Naive thymus-derived CD8-positive, alpha-beta T cell (primary cell): Measurements from ENCODE around the gene CSMD2. TPM values are rescaled to one million over a fixed set of nuclear protein-coding genes. Genes with fewer than 3 reads are reported as not detected.

ENCODE experiments used
- ATAC-seq, 2 donors: fragments of 150-1000 bp; cut with Tn5 transposase in 1 of 2; sonication (Bioruptor Pico), chemical (Tn5 transposase) in 1 of 2; 1 replicate in 1 of 2; 2 replicates in 1 of 2; pipeline ENCODE4 v1.10.0; 2021; ENCODE audit warnings: mild to moderate bottlenecking in 2 of 2, moderate library complexity in 2 of 2
- POLR2A ChIA-PET: fragments of 350-600 bp; sonication (Branson Sonifier 250); formaldehyde crosslinking; loops from one replicate; lab custom pipeline; 2021; ENCODE audit warnings: antibody characterized with exemption; lab: Charles Lee
- DNase-seq, 10 donors: peaks; one replicate each; pipeline versions ENCODE4 v3.0.0 to v3.0.0-alpha.2; 2020 to 2022
- H3K27ac Mint-ChIP-seq, 10 donors: one replicate each; pipeline ENCODE4 v1.8.0; 2020 to 2022; ENCODE audit warnings: mild to moderate bottlenecking in 10 of 10, mixed read lengths in 10 of 10, moderate library complexity in 4 of 10, inconsistent platforms in 1 of 10
- H3K27me3 Mint-ChIP-seq, 5 donors: one replicate each; pipeline ENCODE4 v1.8.0; 2021 to 2022; ENCODE audit warnings: mixed read lengths in 5 of 5
- H3K36me3 Mint-ChIP-seq, 3 donors: one replicate each; pipeline ENCODE4 v1.8.0; 2020 to 2022; ENCODE audit warnings: mixed read lengths in 3 of 3, mild to moderate bottlenecking in 2 of 3, inconsistent platforms in 1 of 3
- H3K4me1 Mint-ChIP-seq, 4 donors: one replicate each; pipeline ENCODE4 v1.8.0; 2021 to 2022; ENCODE audit warnings: mixed read lengths in 4 of 4
- H3K4me3 Mint-ChIP-seq, 10 donors: one replicate each; pipeline ENCODE4 v1.8.0; 2020 to 2022; ENCODE audit warnings: mild to moderate bottlenecking in 10 of 10, mixed read lengths in 10 of 10, moderate library complexity in 6 of 10, inconsistent platforms in 1 of 10
- H3K9me3 Mint-ChIP-seq, 9 donors: one replicate each; pipeline ENCODE4 v1.8.0; 2020 to 2022; ENCODE audit warnings: mixed read lengths in 9 of 9, mild to moderate bottlenecking in 3 of 9, inconsistent platforms in 1 of 9, moderate library complexity in 1 of 9
- polyA plus RNA-seq, 3 donors: library from polyadenylated mRNA; unstranded; fragments of 300-500 nt; fragmentation: Illumina TruSeq; gene quantifications; one replicate each; pipeline ENCODE4 v1.2.3, GENCODE V29; 2021
- total RNA-seq, 8 experiments: library from RNA in 2 of 8; stranded (reverse) in 2 of 8; gene quantifications; one replicate each; pipeline ENCODE4 v1.2.3 and lab custom pipeline; 2021 to 2026

Gene CSMD2
- total and polyA plus RNA-seq, 5 experiments from 2014 or later: not detected

DNA sequence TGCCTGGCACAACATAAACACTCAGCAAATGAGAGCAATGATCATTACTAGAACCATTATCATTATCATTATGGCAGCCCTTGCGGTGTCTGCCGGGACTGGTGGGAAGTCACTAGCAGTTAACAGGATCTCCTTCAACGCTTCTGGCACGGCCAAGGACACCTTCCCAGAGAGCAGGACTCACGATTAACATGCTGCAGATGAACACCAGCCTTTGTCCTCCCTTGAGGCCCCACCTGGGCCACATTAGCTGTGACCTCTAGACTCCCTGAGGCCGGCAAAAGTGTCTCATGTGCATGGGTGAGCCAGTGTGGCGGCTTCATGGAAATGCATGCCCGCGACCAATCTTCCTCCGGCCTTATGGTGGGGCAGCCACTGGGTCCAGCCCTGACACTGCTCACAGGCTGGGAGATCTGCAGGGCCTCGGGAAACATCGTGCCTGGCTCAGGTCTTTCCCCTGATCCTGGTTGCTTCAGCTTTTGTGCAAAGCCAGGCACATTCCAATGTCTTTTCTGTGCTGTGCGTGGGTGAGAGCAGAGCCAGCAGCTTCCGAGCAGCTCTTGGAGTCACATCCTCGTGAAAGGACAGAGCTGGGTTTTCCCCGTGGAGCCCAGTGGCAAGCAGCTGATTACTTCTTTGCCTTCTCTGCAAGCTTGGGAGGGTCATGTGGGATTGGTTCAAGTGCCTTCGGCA is 193.9 kb downstream of the CSMD2 start:
- POLR2A ChIA-PET: no interaction called here
- H3K36me3 Mint-ChIP-seq: no peaks in the 10 kb centered on the region
- H3K9me3 Mint-ChIP-seq: no peaks in the 10 kb centered on the region
- ATAC-seq (no peak), DNase-seq (no peak)
- no peak overlapping the region for H3K4me3 Mint-ChIP-seq
- H3K27ac Mint-ChIP-seq: no peak overlapping the region
- H3K4me1 Mint-ChIP-seq: peaks cover 0 to 1% (median 0%) of the 10 kb centered on the region in 4 donors
- peaks cover 0 to 19% (median 5%) of the 10 kb centered on the region in 5 donors for H3K27me3 Mint-ChIP-seq

DNA sequence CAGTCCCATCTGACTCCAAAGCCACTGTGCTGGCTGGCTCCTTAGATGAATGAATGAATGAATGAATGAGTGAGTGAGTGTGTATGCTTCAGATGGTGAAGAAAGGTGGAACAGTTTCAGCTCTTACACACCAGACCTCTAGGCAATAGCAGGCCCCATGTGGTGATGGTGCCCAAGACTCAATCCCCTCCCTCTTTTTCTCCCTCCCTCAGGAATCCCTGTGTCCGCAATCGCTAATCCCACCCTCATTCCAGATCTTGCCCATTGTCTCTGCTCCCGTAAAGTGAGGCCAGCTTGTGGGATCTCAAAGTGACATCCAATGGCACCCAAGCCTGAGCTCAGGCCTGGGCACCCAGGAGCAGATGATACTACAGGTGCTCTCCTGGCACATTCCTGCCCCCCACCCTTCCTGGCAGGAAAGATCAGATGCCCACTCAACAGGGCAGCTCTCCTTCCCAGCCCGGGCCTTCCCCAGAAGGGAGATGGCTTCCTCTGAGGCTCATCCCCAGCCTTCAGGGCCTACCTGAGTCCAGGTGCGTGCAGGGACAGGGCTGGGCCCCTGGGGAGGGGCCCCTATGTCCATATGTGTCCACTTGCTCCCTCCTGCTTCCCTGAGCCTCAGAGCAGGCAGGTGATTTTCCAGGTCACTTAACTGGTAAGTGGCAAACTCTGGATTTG is 194.7 kb downstream of the CSMD2 start:
- no peak overlapping the region for H3K4me3 Mint-ChIP-seq
- peaks cover 0 to 19% (median 4%) of the 10 kb centered on the region in 5 donors for H3K27me3 Mint-ChIP-seq
- no peak for DNase-seq
- H3K4me1 Mint-ChIP-seq: peaks cover 0 to 1% (median 0%) of the 10 kb centered on the region in 4 donors
- no peak overlapping the region for H3K27ac Mint-ChIP-seq
- no peaks in the 10 kb centered on the region for H3K36me3 Mint-ChIP-seq
- no peak for ATAC-seq
- H3K9me3 Mint-ChIP-seq: no peaks in the 10 kb centered on the region
- POLR2A ChIA-PET: no interaction called here

DNA sequence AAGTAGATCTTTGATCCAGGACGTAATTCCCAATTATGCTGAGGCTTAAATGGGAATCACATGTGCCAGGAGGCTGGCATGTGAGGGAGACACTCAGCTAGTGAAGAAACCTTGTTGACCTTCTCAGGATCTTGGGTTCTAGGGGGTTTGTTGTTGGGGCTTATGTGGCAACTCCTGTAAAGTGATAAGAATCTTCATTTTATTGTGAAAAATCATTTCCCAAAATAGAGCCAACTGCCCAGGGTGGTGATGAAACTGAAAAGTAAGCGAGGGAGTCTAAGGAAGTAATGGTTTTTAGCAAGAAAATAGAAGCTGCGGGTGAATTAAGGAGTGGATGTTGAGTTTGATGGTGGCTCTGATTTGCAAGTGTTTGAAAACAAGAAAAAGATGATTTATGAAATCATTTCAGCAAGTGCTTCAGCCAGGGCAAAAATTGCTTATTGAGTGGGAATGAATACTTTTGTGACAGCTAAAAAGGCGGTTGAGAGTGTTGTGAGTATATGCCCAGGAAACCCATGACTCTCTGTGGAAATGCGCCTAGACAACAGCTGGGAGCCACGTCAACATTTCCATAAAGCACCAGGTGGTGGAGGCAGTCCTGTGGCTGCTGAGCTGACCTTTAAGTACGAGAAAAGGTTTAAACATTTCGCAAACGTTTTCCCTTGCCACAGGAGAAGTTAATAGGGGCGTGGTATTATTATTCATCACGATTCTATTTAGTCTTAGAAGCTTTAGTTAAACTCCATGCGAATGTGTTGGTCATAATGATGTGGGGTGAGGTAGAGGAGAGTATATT is 198.5 kb downstream of the CSMD2 start:
- ATAC-seq (no peak), DNase-seq (no peak)
- peaks cover 0 to 23% (median 4%) of the 10 kb centered on the region in 5 donors for H3K27me3 Mint-ChIP-seq
- POLR2A ChIA-PET: no interaction called here
- peaks cover 0 to 1% (median 0%) of the 10 kb centered on the region in 4 donors for H3K4me1 Mint-ChIP-seq
- H3K27ac Mint-ChIP-seq: no peak overlapping the region
- no peaks in the 10 kb centered on the region for H3K36me3 Mint-ChIP-seq
- no peak overlapping the region for H3K4me3 Mint-ChIP-seq
- no peaks in the 10 kb centered on the region for H3K9me3 Mint-ChIP-seq

GRCh38 chr1:33965086-33965485 is 199.9 kb downstream of the CSMD2 start:
- Mint-ChIP-seq H3K4me3 (no peak overlapping the region), H3K9me3 (no peaks in the 10 kb centered on the region), H3K36me3 (no peaks in the 10 kb centered on the region), H3K27ac (no peak overlapping the region), H3K27me3 (peaks cover 0 to 17% (median 3%) of the 10 kb centered on the region in 5 donors), H3K4me1 (peaks cover 0 to 1% (median 0%) of the 10 kb centered on the region in 4 donors)
- ATAC-seq (no peak), DNase-seq (no peak)
- POLR2A ChIA-PET: no interaction called here

GRCh38 chr1:33962061-33962460 is 203.0 kb downstream of the CSMD2 start:
- POLR2A ChIA-PET: no interaction called here
- H3K4me3 Mint-ChIP-seq: no peak overlapping the region
- peaks cover 0 to 13% (median 3%) of the 10 kb centered on the region in 5 donors for H3K27me3 Mint-ChIP-seq
- H3K36me3 Mint-ChIP-seq: no peaks in the 10 kb centered on the region
- no peak for ATAC-seq
- H3K4me1 Mint-ChIP-seq: peaks cover 0 to 1% (median 0%) of the 10 kb centered on the region in 4 donors
- DNase-seq: no peak
- no peak overlapping the region for H3K27ac Mint-ChIP-seq
- H3K9me3 Mint-ChIP-seq: no peaks in the 10 kb centered on the region

DNA sequence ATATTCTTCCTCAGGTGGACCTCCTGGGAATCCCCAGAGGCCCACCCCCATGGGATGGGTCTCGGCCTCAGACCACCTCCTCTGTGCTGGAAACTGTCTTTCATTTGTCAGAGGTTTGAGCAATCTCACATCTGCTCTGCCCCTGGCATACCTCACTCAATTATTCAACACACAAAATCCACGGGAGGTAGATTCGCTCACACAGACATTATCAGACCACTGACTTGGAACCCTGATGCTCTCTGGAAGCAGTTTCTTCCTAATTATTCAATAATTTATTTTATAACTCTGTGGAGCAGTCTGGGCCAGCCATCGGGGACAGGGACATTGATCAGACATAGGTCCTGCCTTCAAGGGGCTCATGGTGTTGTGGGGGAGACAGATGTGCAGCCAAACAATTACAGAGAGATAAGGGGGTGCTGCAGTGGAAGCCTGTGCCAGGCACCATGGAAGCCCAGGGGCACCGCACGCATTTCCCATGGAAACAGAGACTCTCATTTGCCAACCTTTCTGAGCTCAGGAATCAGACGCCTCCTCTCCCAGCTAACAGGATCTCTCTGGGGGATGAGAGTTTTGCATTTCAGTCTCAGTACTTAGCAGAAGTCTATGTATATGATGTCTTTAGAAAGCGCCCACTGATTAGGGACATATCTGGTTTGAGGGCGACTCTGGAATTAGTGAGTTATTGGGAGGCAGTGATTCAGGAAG is 204.7 kb downstream of the CSMD2 start:
- POLR2A ChIA-PET: no interaction called here
- no peaks in the 10 kb centered on the region for H3K9me3 Mint-ChIP-seq
- DNase-seq (no peak), ATAC-seq (no peak)
- no peaks in the 10 kb centered on the region for H3K36me3 Mint-ChIP-seq
- peaks cover 0 to 13% (median 0%) of the 10 kb centered on the region in 5 donors for H3K27me3 Mint-ChIP-seq
- no peaks in the 10 kb centered on the region for H3K4me1 Mint-ChIP-seq
- H3K27ac Mint-ChIP-seq: no peak overlapping the region
- no peak overlapping the region for H3K4me3 Mint-ChIP-seq

DNA sequence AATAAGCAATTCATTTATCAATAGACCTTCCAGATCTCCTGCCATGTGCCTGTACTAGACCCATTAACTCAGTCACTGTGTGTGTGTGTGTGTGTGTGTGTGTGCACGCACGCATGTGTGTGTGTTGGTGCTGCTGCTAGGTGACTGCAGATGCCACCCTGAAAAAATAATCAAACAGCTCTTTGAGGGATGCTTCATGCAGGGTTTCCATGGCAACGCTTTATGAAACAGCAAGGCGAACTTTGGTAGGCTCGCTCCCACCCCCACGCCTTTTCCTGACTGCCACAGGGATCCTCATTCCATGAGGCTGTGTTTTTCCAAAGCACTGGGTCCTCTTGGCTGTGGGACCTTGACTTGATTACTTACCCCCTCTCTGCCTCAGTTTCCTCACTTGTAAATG is 207.2 kb downstream of the CSMD2 start:
- POLR2A ChIA-PET: no interaction called here
- Mint-ChIP-seq H3K36me3 (no peaks in the 10 kb centered on the region), H3K4me3 (no peak overlapping the region), H3K27ac (no peak overlapping the region), H3K27me3 (peaks cover 0 to 13% (median 2%) of the 10 kb centered on the region in 5 donors), H3K9me3 (no peaks in the 10 kb centered on the region), H3K4me1 (no peaks in the 10 kb centered on the region)
- no peak for ATAC-seq
- DNase-seq: no peak

- Mint-ChIP-seq H3K4me3 (no peak overlapping the region), H3K27ac (no peak overlapping the region), H3K36me3 (no peaks in the 10 kb centered on the region), H3K9me3 (no peaks in the 10 kb centered on the region), H3K27me3 (peaks cover 0 to 8% (median 0%) of the 10 kb centered on the region in 5 donors), H3K4me1 (no peaks in the 10 kb centered on the region)
- DNase-seq (no peak), ATAC-seq (no peak)
- POLR2A ChIA-PET: no interaction called here
Measured at GRCh38 chr1:33955096-33955495, 209.9 kb downstream of the CSMD2 start.

DNA sequence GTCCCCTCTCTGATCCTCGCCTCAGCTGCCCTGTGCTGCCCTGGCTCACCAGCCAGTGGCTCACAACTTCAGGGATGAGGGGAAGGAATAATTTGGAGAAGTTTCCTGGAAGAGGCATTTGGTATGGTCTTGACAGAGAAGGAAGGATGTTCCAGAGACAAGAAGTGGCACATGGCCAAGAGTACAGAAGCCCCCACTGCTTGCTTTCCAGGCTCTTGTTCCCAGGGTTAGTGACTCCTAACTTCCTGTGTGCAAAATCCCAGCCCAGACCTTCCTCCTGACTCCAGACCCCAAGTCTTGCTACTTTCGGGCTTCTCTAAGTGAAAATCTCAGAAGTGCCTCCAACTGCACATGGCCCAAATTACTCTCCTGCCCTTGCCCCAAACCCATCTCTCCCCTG is 215.5 kb downstream of the CSMD2 start:
- ATAC-seq (no peak), DNase-seq (no peak)
- Mint-ChIP-seq H3K4me3 (no peak overlapping the region), H3K27ac (no peak overlapping the region), H3K9me3 (no peaks in the 10 kb centered on the region), H3K27me3 (peaks cover 0 to 5% (median 2%) of the 10 kb centered on the region in 5 donors), H3K36me3 (no peaks in the 10 kb centered on the region), H3K4me1 (no peaks in the 10 kb centered on the region)
- POLR2A ChIA-PET: no interaction called here

DNA sequence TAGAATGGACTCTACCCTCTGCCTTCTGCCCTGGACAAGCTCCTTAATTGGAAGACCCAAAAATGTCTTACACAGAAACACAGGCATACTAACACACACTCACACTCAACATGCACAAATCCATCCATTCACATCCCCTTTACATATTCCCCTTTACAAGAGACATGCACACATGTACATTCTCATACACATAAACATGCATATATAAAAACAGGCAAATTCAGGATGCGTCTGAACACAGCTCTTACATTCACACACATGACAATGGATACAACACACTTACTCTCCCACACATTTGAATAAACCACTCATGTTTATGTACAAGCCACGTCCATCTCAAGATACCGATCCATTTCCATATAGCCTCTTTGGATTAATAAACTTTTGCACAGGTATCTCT is 216.7 kb downstream of the CSMD2 start:
- Mint-ChIP-seq H3K27ac (no peak overlapping the region), H3K4me3 (no peak overlapping the region), H3K27me3 (peaks cover 0 to 6% (median 2%) of the 10 kb centered on the region in 5 donors), H3K36me3 (no peaks in the 10 kb centered on the region), H3K4me1 (no peaks in the 10 kb centered on the region), H3K9me3 (no peaks in the 10 kb centered on the region)
- DNase-seq: no peak
- POLR2A ChIA-PET: no interaction called here
- ATAC-seq: no peak

DNA sequence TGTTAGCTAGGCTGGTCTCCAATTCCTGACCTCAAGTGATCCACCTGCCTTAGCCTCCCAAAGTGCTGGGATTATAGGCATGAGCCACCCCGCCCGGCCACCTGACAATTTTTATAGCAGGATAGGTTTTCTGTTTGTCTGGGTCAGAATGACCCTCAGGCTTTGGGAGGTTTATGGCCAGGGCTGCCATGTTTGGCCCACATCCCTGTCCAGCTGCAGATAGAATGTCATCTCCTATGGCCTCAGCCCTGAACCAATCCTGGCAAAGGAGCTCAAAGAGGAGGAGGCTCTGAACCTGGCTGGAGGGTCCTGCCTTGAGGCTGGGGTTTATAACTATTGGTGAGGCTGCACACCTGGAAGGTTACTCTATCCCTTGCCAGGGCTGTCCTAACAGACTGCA is 218.2 kb downstream of the CSMD2 start:
- ATAC-seq: no peak
- Mint-ChIP-seq H3K4me3 (no peak overlapping the region), H3K27me3 (peaks cover 0 to 11% (median 2%) of the 10 kb centered on the region in 5 donors), H3K36me3 (no peaks in the 10 kb centered on the region), H3K4me1 (no peaks in the 10 kb centered on the region), H3K9me3 (no peaks in the 10 kb centered on the region), H3K27ac (no peak overlapping the region)
- POLR2A ChIA-PET: no interaction called here
- DNase-seq: no peak

GRCh38 chr1:33944846-33945245 is 220.2 kb downstream of the CSMD2 start:
- no peaks in the 10 kb centered on the region for H3K36me3 Mint-ChIP-seq
- ATAC-seq (no peak), DNase-seq (no peak)
- no peak overlapping the region for H3K27ac Mint-ChIP-seq
- no peaks in the 10 kb centered on the region for H3K4me1 Mint-ChIP-seq
- no peak overlapping the region for H3K4me3 Mint-ChIP-seq
- H3K9me3 Mint-ChIP-seq: no peaks in the 10 kb centered on the region
- POLR2A ChIA-PET: no interaction called here
- peaks cover 0 to 11% (median 4%) of the 10 kb centered on the region in 5 donors for H3K27me3 Mint-ChIP-seq
